ENCODE data around the gene LCE3A.
A peak's percentile ranks its signal among the peaks of the same experiment; 100 is the strongest.
"Not testable (repeated sequence)": the region's sequence is repeated elsewhere in the genome, so short reads cannot be mapped to it uniquely, and the experiment has no call there.

Gene LCE3A

GRCh38 chr1:152622803-152623202 lies at the start of gene LCE3A:
Gene LCE3A, minus strand, starts transcription at chr1:152623103. Its CDS starts 0 bp downstream, at chr1:152623103.
- DNase-seq (ENCODE audit: low read depth), result no peak

- no peak for DNase-seq (ENCODE audit: low read depth)
These were observed 44.7 kb upstream of the LCE3A start for GRCh38 chr1:152667648-152668047.

- not testable (repeated sequence) for DNase-seq (ENCODE audit: low read depth)
These were observed 43.3 kb upstream of the LCE3A start for GRCh38 chr1:152666171-152666570.

- no peak for DNase-seq (ENCODE audit: low read depth)
These were observed 40.2 kb upstream of the LCE3A start, which contains the start of gene LCE2D for GRCh38 chr1:152663098-152663497. Gene LCE2D, plus strand, starts transcription at chr1:152663380. Its CDS starts 726 bp downstream, at chr1:152664106.

- no peak for DNase-seq (ENCODE audit: low read depth)
These were observed 35.7 kb upstream of the LCE3A start for GRCh38 chr1:152658649-152659048.

GRCh38 chr1:152657677-152658076 lies 34.8 kb upstream of the LCE3A start:
- no peak for DNase-seq (ENCODE audit: low read depth)

- DNase-seq (ENCODE audit: low read depth), result no peak
These were observed 33.6 kb upstream of the LCE3A start for GRCh38 chr1:152656459-152656858.

- DNase-seq (ENCODE audit: low read depth), result peak; percentile 2
These were observed 31.2 kb upstream of the LCE3A start for GRCh38 chr1:152654110-152654509.

- no peak for DNase-seq (ENCODE audit: low read depth)
These were observed 23.8 kb upstream of the LCE3A start for GRCh38 chr1:152646656-152647055.

GRCh38 chr1:152645146-152645545 lies 22.2 kb upstream of the LCE3A start:
- DNase-seq (ENCODE audit: low read depth), result no peak

- DNase-seq (ENCODE audit: low read depth), result no peak
These were observed 21.0 kb upstream of the LCE3A start for GRCh38 chr1:152643945-152644344.

- DNase-seq (ENCODE audit: low read depth), result no peak
These were observed 17.4 kb upstream of the LCE3A start for GRCh38 chr1:152640351-152640750.

- DNase-seq (ENCODE audit: low read depth), result no peak
These were observed 7.7 kb upstream of the LCE3A start for GRCh38 chr1:152630596-152630995.

GRCh38 chr1:152626744-152627143 lies 3.8 kb upstream of the LCE3A start:
- DNase-seq (ENCODE audit: low read depth), result no peak

GRCh38 chr1:152623203-152623844 lies 421 bp upstream of the LCE3A start:
- no peak for DNase-seq (ENCODE audit: low read depth)

GRCh38 chr1:152621993-152622392 lies 910 bp downstream of the LCE3A start:
- no peak for DNase-seq (ENCODE audit: low read depth)

GRCh38 chr1:152613511-152613910 lies 9.4 kb downstream of the LCE3A start, which contains the start of gene LCE3B:
Gene LCE3B, plus strand, starts transcription at chr1:152613811. Its CDS starts 0 bp downstream, at chr1:152613811.
- DNase-seq (ENCODE audit: low read depth), result no peak

- DNase-seq (ENCODE audit: low read depth), result no peak
These were observed 23.0 kb downstream of the LCE3A start, which contains the start of gene LCE3C for GRCh38 chr1:152599934-152600333. Gene LCE3C, plus strand, starts transcription at chr1:152600234. Its CDS starts 498 bp downstream, at chr1:152600732.

GRCh38 chr1:152596986-152597385 lies 25.9 kb downstream of the LCE3A start:
- no peak for DNase-seq (ENCODE audit: low read depth)

GRCh38 chr1:152585586-152585985 lies 37.3 kb downstream of the LCE3A start:
- no peak for DNase-seq (ENCODE audit: low read depth)

GRCh38 chr1:152582647-152583046 lies 40.3 kb downstream of the LCE3A start:
- no peak for DNase-seq (ENCODE audit: low read depth)

- DNase-seq (ENCODE audit: low read depth), result no peak
These were observed 42.5 kb downstream of the LCE3A start, which contains the start of gene LCE3D for GRCh38 chr1:152580433-152580832. Gene LCE3D, minus strand, starts transcription at chr1:152580516. Its CDS starts 580 bp downstream, at chr1:152579936.

GRCh38 chr1:152579526-152579925 lies 43.4 kb downstream of the LCE3A start:
- not testable (repeated sequence) for DNase-seq (ENCODE audit: low read depth)

GRCh38 chr1:152577168-152577567 lies 45.7 kb downstream of the LCE3A start:
- DNase-seq (ENCODE audit: low read depth), result no peak
